HCT116 (cell line): Measurements from ENCODE around the gene KRTAP4-3. TPM values are rescaled to one million over a fixed set of nuclear protein-coding genes. Genes with fewer than 3 reads are reported as not detected.

Experiments used
- ATAC-seq: fragments of 200-7000 bp; cut with Tn5 transposase; 2 replicates; pipeline ENCODE4 v1.9.1; 2020; ENCODE audit warnings: mild to moderate bottlenecking, moderate library complexity
- BruUV-seq: library from RNA; stranded (reverse); fragments of 400-500 nt; replicated peaks from 2 replicates; lab custom pipeline; 2021; lab: Mats Ljungman, UMichigan
- CTCF ChIA-PET: fragments of 300-600 bp; sonication (Branson Sonifier 250); formaldehyde crosslinking; loops from one replicate; lab custom pipeline; 2021; ENCODE audit warnings: antibody characterized with exemption; lab: Charles Lee
- POLR2A ChIA-PET: fragments of 300-600, 350-600 bp; sonication (Branson Sonifier 250); formaldehyde crosslinking; loops from one replicate; lab custom pipeline; 2021; ENCODE audit warnings: antibody characterized with exemption; lab: Charles Lee
- RAD21 ChIA-PET, 2 experiments: fragments of 300-600 bp; sonication (Branson Sonifier 250); formaldehyde crosslinking; loops; one replicate each; lab custom pipeline; 2023; ENCODE audit warnings: low total read pairs in 2 of 2; ENCODE audit not compliant: uncharacterized antibody in 2 of 2, unreplicated experiment in 2 of 2, low non-redundant PET in 1 of 2; lab: Charles Lee
- DNase-seq: peaks from one replicate; pipeline ENCODE4 v3.0.0-alpha.2; 2010; ENCODE audit warnings: low read depth, low spot score
- H2AFZ ChIP-seq: fragments of 200-600 bp; shearing (Covaris generic), sonication (generic); 2 replicates; pipeline ENCODE4 v1.6.1; 2017; ENCODE audit warnings: low read depth, mixed run types, mixed read lengths, antibody characterized with exemption, low read length; ENCODE audit not compliant: poor library complexity, severe bottlenecking
- H3K27ac ChIP-seq: 2 replicates; pipeline ENCODE4 v1.5.1; 2012; ENCODE audit warnings: low read depth, low read length
- H3K27me3 ChIP-seq: fragments of 200-600 bp; sonication (generic); 2 replicates; pipeline ENCODE4 v1.6.1; 2016; ENCODE audit warnings: mixed run types, low read length, mixed read lengths; ENCODE audit not compliant: insufficient read depth
- H3K36me3 ChIP-seq, 2 experiments: fragments of 200-500 bp in 1 of 2; fragments of 200-600 bp in 1 of 2; sonication (Bioruptor generic) in 1 of 2; sonication (generic) in 1 of 2; 2 replicates each; pipeline versions ENCODE4 v1.5.1 to v1.6.1; 2014 to 2016; ENCODE audit warnings: low read length in 2 of 2, inconsistent platforms in 1 of 2, mixed read lengths in 1 of 2, mixed run types in 1 of 2; ENCODE audit not compliant: insufficient read depth in 2 of 2, control insufficient read depth in 1 of 2
- H3K4me1 ChIP-seq, 2 experiments: fragments of 200-600 bp in 1 of 2; sonication (generic) in 1 of 2; 2 replicates each; pipeline versions ENCODE4 v1.5.1 to v1.6.1; 2012 to 2017; ENCODE audit warnings: low read length in 2 of 2, inconsistent platforms in 1 of 2, mild to moderate bottlenecking in 1 of 2, mixed read lengths in 1 of 2, mixed run types in 1 of 2, moderate library complexity in 1 of 2; ENCODE audit not compliant: insufficient read depth in 2 of 2, control insufficient read depth in 1 of 2
- H3K4me2 ChIP-seq: fragments of 200-600 bp; sonication (generic); 2 replicates; pipeline ENCODE4 v1.6.1; 2017; ENCODE audit warnings: mixed run types, low read length, mixed read lengths
- H3K4me3 ChIP-seq, 2 experiments: fragments of 200-600 bp in 1 of 2; sonication (generic) in 1 of 2; replicated peaks in 1 of 2; 2 replicates each; pipeline ENCODE4 v1.5.1; 2011 to 2016; ENCODE audit warnings: low read length in 2 of 2, control low read depth in 1 of 2, low read depth in 1 of 2, mild to moderate bottlenecking in 1 of 2, mixed read lengths in 1 of 2, mixed run types in 1 of 2
- H3K79me2 ChIP-seq: fragments of 200-600 bp; sonication (generic); 2 replicates; pipeline ENCODE4 v1.6.1; 2017; ENCODE audit warnings: mild to moderate bottlenecking, mixed run types, low read length, moderate library complexity, mixed read lengths; ENCODE audit not compliant: insufficient read depth
- H3K9ac ChIP-seq: fragments of 200-600 bp; sonication (generic); 2 replicates; pipeline ENCODE4 v1.6.1; 2016; ENCODE audit warnings: low read length, mixed read lengths
- H3K9me2 ChIP-seq: fragments of 200-600 bp; sonication (generic), shearing (Covaris generic); 2 replicates; pipeline ENCODE4 v1.6.1; 2017; ENCODE audit warnings: mixed run types, mild to moderate bottlenecking, moderate library complexity; ENCODE audit not compliant: insufficient read depth
- H3K9me3 ChIP-seq, 2 experiments: fragments of 200-500 bp in 1 of 2; fragments of 200-600 bp in 1 of 2; sonication (Bioruptor generic) in 1 of 2; sonication (generic) in 1 of 2; 2 replicates each; pipeline ENCODE4 v1.6.1; 2014 to 2017; ENCODE audit warnings: low read length in 2 of 2, mixed read lengths in 2 of 2, inconsistent platforms in 1 of 2, low read depth in 1 of 2, mild to moderate bottlenecking in 1 of 2, mixed run types in 1 of 2, moderate library complexity in 1 of 2; ENCODE audit not compliant: control insufficient read depth in 1 of 2, insufficient read depth in 1 of 2
- H4K20me1 ChIP-seq: fragments of 200-600 bp; sonication (generic), shearing (Covaris generic); 2 replicates; pipeline ENCODE4 v1.6.1; 2017; ENCODE audit warnings: mixed run types, mild to moderate bottlenecking, moderate library complexity; ENCODE audit not compliant: insufficient read depth
- CBX3 ChIP-seq: IDR thresholded peaks from 2 replicates; pipeline ENCODE4 v1.6.1; 2012; ENCODE audit warnings: low read depth
- CEBPB ChIP-seq: IDR thresholded peaks from 2 replicates; pipeline ENCODE4 v1.6.1; 2012; ENCODE audit warnings: low read depth
- EGR1 ChIP-seq: IDR thresholded peaks from 2 replicates; pipeline ENCODE4 v1.6.1; 2012; ENCODE audit warnings: low read depth
- EZH2 ChIP-seq: fragments of 200-600 bp; sonication (generic); IDR thresholded peaks from 2 replicates; pipeline ENCODE4 v1.6.1; 2017; ENCODE audit warnings: antibody characterized with exemption, mixed run types
- EZH2phosphoT487 ChIP-seq: fragments of 200-600 bp; IDR thresholded peaks from 2 replicates; pipeline ENCODE4 v1.6.1; 2018; ENCODE audit warnings: antibody characterized with exemption, borderline replicate concordance
- FOSL1 ChIP-seq: IDR thresholded peaks from 2 replicates; pipeline ENCODE4 v1.6.1; 2012; ENCODE audit warnings: low read depth
- JUND ChIP-seq: IDR thresholded peaks from 2 replicates; pipeline ENCODE4 v1.6.1; 2012
- POLR2A ChIP-seq: IDR thresholded peaks from 2 replicates; pipeline ENCODE4 v1.7.0; 2011; ENCODE audit warnings: borderline replicate concordance; ENCODE audit not compliant: insufficient read depth, insufficient read length; ENCODE audit errors: extremely low read depth
- POLR2AphosphoS5 ChIP-seq: IDR thresholded peaks from 2 replicates; pipeline ENCODE4 v1.6.1; 2011; ENCODE audit warnings: mild to moderate bottlenecking, low read depth, low read length, moderate library complexity
- RAD21 ChIP-seq: IDR thresholded peaks from 2 replicates; pipeline ENCODE4 v1.6.1; 2012; ENCODE audit warnings: low read depth, mild to moderate bottlenecking
- SIN3A ChIP-seq: IDR thresholded peaks from 2 replicates; pipeline ENCODE4 v1.6.1; 2012; ENCODE audit warnings: low read depth
- SP1 ChIP-seq: IDR thresholded peaks from 2 replicates; pipeline ENCODE4 v1.6.1; 2012; ENCODE audit warnings: low read depth
- SRF ChIP-seq: IDR thresholded peaks from 2 replicates; pipeline ENCODE4 v1.6.1; 2012; ENCODE audit warnings: low read depth
- TCF7L2 ChIP-seq: IDR thresholded peaks from 2 replicates; pipeline ENCODE4 v1.7.0; 2011; ENCODE audit warnings: borderline replicate concordance, inconsistent platforms; ENCODE audit not compliant: insufficient read depth, insufficient read length; ENCODE audit errors: extremely low read depth
- ZFX ChIP-seq: fragments of 450-650 bp; IDR thresholded peaks from 2 replicates; pipeline ENCODE4 v1.6.1; 2017
- intact Hi-C: fragments of 100-400 bp; cut with micrococcal nuclease; formaldehyde crosslinking; loops from 2 replicates; pipeline ENCODE4 v1.10.0; 2022
- total RNA-seq: library from RNA; stranded (reverse); gene quantifications from one replicate; pipeline ENCODE4 v1.2.1, GENCODE V29; 2021; ENCODE audit not compliant: unreplicated experiment
- TF ChIP-seq, protein P1 (sequence below), 3 experiments: fragments of 200-600 bp in 1 of 3; sonication (generic) in 1 of 3; IDR thresholded peaks in 2 of 3; conservative IDR thresholded peaks in 1 of 3; 2 replicates each; pipeline ENCODE4 v1.5.1; 2012 to 2017; ENCODE audit warnings: low read depth in 2 of 3, low read length in 2 of 3, antibody characterized with exemption in 1 of 3, borderline replicate concordance in 1 of 3, control low read depth in 1 of 3, mild to moderate bottlenecking in 1 of 3, mixed read lengths in 1 of 3, mixed run types in 1 of 3, moderate library complexity in 1 of 3; ENCODE audit not compliant: insufficient read depth in 1 of 3
- TF ChIP-seq, protein P2 (sequence below): IDR thresholded peaks from 2 replicates; pipeline ENCODE4 v1.6.1; 2011; ENCODE audit warnings: mild to moderate bottlenecking, low read length, moderate library complexity; ENCODE audit not compliant: insufficient replicate concordance; ENCODE audit errors: extremely low read depth
- TF ChIP-seq, protein P3 (sequence below): IDR thresholded peaks from 2 replicates; pipeline ENCODE4 v1.6.1; 2012; ENCODE audit warnings: low read depth
- TF ChIP-seq, protein P4 (sequence below): IDR thresholded peaks from 2 replicates; pipeline ENCODE4 v1.6.1; 2012

The KRTAP4-3 gene
- total RNA-seq, 1 experiment from 2014 or later = not detected

DNA sequence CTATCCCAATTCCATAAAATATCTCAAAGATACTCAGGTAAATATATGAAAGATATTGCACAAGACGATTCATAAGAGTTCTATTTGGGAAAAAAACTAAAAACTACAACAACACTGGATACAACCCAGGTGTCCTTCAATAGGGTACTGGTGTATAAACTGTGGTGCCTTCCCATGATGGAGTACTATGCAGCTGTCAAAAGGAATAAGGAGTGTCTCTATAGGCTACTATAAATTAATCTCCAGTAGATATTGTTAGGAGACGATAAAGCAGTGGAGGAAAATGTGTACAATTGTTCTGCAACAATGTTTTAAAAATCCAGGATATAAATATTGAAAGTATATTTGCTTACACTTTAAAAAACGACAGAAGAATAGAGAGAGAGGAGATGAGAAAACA is 41.6 kb downstream of the KRTAP4-3 start:
- no peak for TF ChIP-seq POLR2AphosphoS5
- no peak for TF ChIP-seq CEBPB
- no peak for TF ChIP-seq SP1
- TF ChIP-seq EGR1 = no peak
- TF ChIP-seq SIN3A = no peak
- TF ChIP-seq, protein P1, sequence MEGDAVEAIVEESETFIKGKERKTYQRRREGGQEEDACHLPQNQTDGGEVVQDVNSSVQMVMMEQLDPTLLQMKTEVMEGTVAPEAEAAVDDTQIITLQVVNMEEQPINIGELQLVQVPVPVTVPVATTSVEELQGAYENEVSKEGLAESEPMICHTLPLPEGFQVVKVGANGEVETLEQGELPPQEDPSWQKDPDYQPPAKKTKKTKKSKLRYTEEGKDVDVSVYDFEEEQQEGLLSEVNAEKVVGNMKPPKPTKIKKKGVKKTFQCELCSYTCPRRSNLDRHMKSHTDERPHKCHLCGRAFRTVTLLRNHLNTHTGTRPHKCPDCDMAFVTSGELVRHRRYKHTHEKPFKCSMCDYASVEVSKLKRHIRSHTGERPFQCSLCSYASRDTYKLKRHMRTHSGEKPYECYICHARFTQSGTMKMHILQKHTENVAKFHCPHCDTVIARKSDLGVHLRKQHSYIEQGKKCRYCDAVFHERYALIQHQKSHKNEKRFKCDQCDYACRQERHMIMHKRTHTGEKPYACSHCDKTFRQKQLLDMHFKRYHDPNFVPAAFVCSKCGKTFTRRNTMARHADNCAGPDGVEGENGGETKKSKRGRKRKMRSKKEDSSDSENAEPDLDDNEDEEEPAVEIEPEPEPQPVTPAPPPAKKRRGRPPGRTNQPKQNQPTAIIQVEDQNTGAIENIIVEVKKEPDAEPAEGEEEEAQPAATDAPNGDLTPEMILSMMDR (IDR thresholded peaks at IDR 0.05 in 2 of 3, conservative IDR thresholded peaks at IDR 0.05 in 1 of 3; ENCODE audit: borderline replicate concordance in 1 of 3, insufficient read depth in 1 of 3, low read depth in 2 of 3, low read length in 2 of 3) = no peak
- TF ChIP-seq RAD21 = no peak
- no peak for TF ChIP-seq SRF
- TF ChIP-seq, protein P2, sequence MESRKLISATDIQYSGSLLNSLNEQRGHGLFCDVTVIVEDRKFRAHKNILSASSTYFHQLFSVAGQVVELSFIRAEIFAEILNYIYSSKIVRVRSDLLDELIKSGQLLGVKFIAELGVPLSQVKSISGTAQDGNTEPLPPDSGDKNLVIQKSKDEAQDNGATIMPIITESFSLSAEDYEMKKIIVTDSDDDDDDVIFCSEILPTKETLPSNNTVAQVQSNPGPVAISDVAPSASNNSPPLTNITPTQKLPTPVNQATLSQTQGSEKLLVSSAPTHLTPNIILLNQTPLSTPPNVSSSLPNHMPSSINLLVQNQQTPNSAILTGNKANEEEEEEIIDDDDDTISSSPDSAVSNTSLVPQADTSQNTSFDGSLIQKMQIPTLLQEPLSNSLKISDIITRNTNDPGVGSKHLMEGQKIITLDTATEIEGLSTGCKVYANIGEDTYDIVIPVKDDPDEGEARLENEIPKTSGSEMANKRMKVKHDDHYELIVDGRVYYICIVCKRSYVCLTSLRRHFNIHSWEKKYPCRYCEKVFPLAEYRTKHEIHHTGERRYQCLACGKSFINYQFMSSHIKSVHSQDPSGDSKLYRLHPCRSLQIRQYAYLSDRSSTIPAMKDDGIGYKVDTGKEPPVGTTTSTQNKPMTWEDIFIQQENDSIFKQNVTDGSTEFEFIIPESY = no peak
- no peak for TF ChIP-seq FOSL1
- TF ChIP-seq JUND = no peak
- TF ChIP-seq, protein P3, sequence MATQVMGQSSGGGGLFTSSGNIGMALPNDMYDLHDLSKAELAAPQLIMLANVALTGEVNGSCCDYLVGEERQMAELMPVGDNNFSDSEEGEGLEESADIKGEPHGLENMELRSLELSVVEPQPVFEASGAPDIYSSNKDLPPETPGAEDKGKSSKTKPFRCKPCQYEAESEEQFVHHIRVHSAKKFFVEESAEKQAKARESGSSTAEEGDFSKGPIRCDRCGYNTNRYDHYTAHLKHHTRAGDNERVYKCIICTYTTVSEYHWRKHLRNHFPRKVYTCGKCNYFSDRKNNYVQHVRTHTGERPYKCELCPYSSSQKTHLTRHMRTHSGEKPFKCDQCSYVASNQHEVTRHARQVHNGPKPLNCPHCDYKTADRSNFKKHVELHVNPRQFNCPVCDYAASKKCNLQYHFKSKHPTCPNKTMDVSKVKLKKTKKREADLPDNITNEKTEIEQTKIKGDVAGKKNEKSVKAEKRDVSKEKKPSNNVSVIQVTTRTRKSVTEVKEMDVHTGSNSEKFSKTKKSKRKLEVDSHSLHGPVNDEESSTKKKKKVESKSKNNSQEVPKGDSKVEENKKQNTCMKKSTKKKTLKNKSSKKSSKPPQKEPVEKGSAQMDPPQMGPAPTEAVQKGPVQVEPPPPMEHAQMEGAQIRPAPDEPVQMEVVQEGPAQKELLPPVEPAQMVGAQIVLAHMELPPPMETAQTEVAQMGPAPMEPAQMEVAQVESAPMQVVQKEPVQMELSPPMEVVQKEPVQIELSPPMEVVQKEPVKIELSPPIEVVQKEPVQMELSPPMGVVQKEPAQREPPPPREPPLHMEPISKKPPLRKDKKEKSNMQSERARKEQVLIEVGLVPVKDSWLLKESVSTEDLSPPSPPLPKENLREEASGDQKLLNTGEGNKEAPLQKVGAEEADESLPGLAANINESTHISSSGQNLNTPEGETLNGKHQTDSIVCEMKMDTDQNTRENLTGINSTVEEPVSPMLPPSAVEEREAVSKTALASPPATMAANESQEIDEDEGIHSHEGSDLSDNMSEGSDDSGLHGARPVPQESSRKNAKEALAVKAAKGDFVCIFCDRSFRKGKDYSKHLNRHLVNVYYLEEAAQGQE = no peak
- TF ChIP-seq ZFX = no peak
- TF ChIP-seq, protein P4, sequence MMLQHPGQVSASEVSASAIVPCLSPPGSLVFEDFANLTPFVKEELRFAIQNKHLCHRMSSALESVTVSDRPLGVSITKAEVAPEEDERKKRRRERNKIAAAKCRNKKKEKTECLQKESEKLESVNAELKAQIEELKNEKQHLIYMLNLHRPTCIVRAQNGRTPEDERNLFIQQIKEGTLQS = no peak
- no peak for TF ChIP-seq EZH2
- no peak for TF ChIP-seq CBX3
- no peak for TF ChIP-seq EZH2phosphoT487
- no peak for TF ChIP-seq POLR2A
- no peak for TF ChIP-seq TCF7L2
- TF ChIP-seq, all 23 proteins: peak for 0
- ChIA-PET POLR2A (no interaction called here), RAD21 (no interaction called here), CTCF (no interaction called here)
- Histone ChIP-seq H3K79me2 (no peaks in the 10 kb centered on the region), H3K27ac (no peak overlapping the region), H3K4me2 (no peak overlapping the region), H2AFZ (no peak overlapping the region), H3K4me3 (no peak overlapping the region), H3K9me2 (no peaks in the 10 kb centered on the region), H4K20me1 (no peaks in the 10 kb centered on the region), H3K27me3 (no peaks in the 10 kb centered on the region), H3K9me3 (peaks cover 0 to 19% of the 10 kb centered on the region in 2 experiments; a peak in 1 of 4 replicates), H3K4me1 (peaks cover 0 to 39% of the 10 kb centered on the region in 2 experiments; a peak in 2 of 4 replicates), H3K36me3 (peaks cover 0 to 9% of the 10 kb centered on the region in 2 experiments; a peak in 1 of 4 replicates), H3K9ac (no peak overlapping the region)
- DNase-seq = no peak
- intact Hi-C loops = no loop called here
- no TSS peak for BruUV-seq
- no peak for ATAC-seq
